Progenitor cell of endocrine pancreas (in vitro differentiated cells): Measurements from ENCODE around the gene CEP97. TPM values are rescaled to one million over a fixed set of nuclear protein-coding genes. Genes with fewer than 3 reads are reported as not detected.
A peak's percentile ranks its signal among the peaks of the same experiment; 100 is the strongest.

Source experiments
- DNase-seq: peaks from one replicate; pipeline ENCODE4 v3.0.0; 2021; ENCODE audit warnings: low spot score; ENCODE audit not compliant: unreplicated experiment
- H3K27ac Mint-ChIP-seq: 2 replicates; pipeline ENCODE4 v1.8.0; 2021; ENCODE audit warnings: mild to moderate bottlenecking, moderate library complexity, mixed read lengths
- H3K27me3 Mint-ChIP-seq: 2 replicates; pipeline ENCODE4 v1.8.0; 2021; ENCODE audit warnings: mixed read lengths
- H3K36me3 Mint-ChIP-seq: 2 replicates; pipeline ENCODE4 v1.8.0; 2022; ENCODE audit warnings: mixed read lengths; ENCODE audit not compliant: insufficient read depth
- H3K4me1 Mint-ChIP-seq: 2 replicates; pipeline ENCODE4 v1.8.0; 2021; ENCODE audit warnings: low read depth, mixed read lengths
- H3K4me3 Mint-ChIP-seq: 2 replicates; pipeline ENCODE4 v1.8.0; 2021; ENCODE audit warnings: low read depth, mild to moderate bottlenecking, moderate library complexity, mixed read lengths
- H3K9me3 Mint-ChIP-seq: 2 replicates; pipeline ENCODE4 v1.8.0; 2021; ENCODE audit warnings: low read depth, mixed read lengths
- total RNA-seq: library from RNA; stranded (reverse); gene quantifications from 2 replicates; pipeline ENCODE4 v1.2.1, GENCODE V29; 2021
- TF ChIP-seq, protein P1 (sequence below): fragments of 200-600 bp; sonication (generic); IDR thresholded peaks from one replicate; pipeline ENCODE4 v1.5.0; 2021; ENCODE audit warnings: antibody characterized with exemption, mild to moderate bottlenecking; ENCODE audit not compliant: unreplicated experiment

CEP97 gene
- total RNA-seq, 1 donor from 2014 or later: 21.9 TPM

- TF ChIP-seq, protein P1, sequence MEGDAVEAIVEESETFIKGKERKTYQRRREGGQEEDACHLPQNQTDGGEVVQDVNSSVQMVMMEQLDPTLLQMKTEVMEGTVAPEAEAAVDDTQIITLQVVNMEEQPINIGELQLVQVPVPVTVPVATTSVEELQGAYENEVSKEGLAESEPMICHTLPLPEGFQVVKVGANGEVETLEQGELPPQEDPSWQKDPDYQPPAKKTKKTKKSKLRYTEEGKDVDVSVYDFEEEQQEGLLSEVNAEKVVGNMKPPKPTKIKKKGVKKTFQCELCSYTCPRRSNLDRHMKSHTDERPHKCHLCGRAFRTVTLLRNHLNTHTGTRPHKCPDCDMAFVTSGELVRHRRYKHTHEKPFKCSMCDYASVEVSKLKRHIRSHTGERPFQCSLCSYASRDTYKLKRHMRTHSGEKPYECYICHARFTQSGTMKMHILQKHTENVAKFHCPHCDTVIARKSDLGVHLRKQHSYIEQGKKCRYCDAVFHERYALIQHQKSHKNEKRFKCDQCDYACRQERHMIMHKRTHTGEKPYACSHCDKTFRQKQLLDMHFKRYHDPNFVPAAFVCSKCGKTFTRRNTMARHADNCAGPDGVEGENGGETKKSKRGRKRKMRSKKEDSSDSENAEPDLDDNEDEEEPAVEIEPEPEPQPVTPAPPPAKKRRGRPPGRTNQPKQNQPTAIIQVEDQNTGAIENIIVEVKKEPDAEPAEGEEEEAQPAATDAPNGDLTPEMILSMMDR: no peak
- peaks cover 4% of the 10 kb centered on the region for H3K9me3 Mint-ChIP-seq
- no peaks in the 10 kb centered on the region for H3K4me1 Mint-ChIP-seq
- DNase-seq: no peak
- H3K27me3 Mint-ChIP-seq: no peaks in the 10 kb centered on the region
- H3K27ac Mint-ChIP-seq: no peak overlapping the region
- no peak overlapping the region for H3K4me3 Mint-ChIP-seq
- H3K36me3 Mint-ChIP-seq: peaks cover 8% of the 10 kb centered on the region
Measured at GRCh38 chr3:101801174-101801573, 76.8 kb downstream of the CEP97 start.

DNA sequence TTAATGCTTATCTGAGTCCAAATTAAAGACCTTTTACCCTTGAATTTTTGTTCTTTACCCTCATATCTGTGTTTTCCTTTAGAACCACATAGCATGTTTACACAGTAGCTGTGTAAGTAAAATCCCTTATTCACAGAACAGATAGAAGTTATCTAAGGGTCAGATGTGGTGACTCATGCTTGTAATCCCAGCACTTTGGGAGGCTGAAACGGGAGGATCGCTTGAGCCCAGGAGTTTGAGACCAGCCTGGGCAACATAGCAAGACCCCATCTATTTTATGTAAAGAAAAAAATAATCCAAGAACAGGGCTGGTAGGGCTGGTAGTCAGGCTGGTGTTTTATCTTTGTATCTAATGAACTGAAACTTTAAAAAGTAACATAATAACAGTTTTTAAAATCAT, 77.8 kb downstream of the CEP97 start:
- Mint-ChIP-seq H3K4me1 (no peaks in the 10 kb centered on the region), H3K9me3 (peaks cover 4% of the 10 kb centered on the region), H3K27ac (no peak overlapping the region), H3K36me3 (peaks cover 8% of the 10 kb centered on the region), H3K4me3 (no peak overlapping the region), H3K27me3 (no peaks in the 10 kb centered on the region)
- DNase-seq: no peak
- TF ChIP-seq, protein P1: no peak

- H3K27me3 Mint-ChIP-seq: no peaks in the 10 kb centered on the region
- no peak for DNase-seq
- TF ChIP-seq, protein P1: peak; percentile 87
- no peak overlapping the region for H3K27ac Mint-ChIP-seq
- H3K9me3 Mint-ChIP-seq: peaks cover 4% of the 10 kb centered on the region
- no peaks in the 10 kb centered on the region for H3K4me1 Mint-ChIP-seq
- H3K36me3 Mint-ChIP-seq: peaks cover 5% of the 10 kb centered on the region
- H3K4me3 Mint-ChIP-seq: no peak overlapping the region
Measured at GRCh38 chr3:101803173-101803782, 78.9 kb downstream of the CEP97 start.

DNA sequence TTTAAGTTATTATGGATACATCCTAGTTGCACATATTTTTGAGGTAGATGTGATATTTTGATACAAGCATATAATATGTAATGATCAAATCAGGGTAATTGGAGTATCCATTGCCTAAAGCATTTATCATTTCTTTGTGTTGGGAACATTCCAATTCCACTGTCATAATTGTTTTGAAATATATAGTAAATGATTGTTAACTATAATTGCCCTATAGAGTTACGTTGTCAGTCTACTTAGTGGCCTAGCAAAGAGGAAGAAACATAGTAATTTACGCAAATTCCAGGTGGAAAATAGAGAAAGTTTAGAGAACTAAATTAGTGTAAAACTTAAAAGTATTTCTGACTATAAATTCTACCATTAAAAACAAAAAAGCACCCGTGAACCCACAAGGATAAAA, 79.5 kb downstream of the CEP97 start:
- TF ChIP-seq, protein P1: no peak
- H3K27ac Mint-ChIP-seq: no peak overlapping the region
- peaks cover 4% of the 10 kb centered on the region for H3K36me3 Mint-ChIP-seq
- H3K4me3 Mint-ChIP-seq: no peak overlapping the region
- no peak for DNase-seq
- H3K27me3 Mint-ChIP-seq: no peaks in the 10 kb centered on the region
- peaks cover under 1% of the 10 kb centered on the region for H3K4me1 Mint-ChIP-seq
- H3K9me3 Mint-ChIP-seq: peaks cover 4% of the 10 kb centered on the region

DNA sequence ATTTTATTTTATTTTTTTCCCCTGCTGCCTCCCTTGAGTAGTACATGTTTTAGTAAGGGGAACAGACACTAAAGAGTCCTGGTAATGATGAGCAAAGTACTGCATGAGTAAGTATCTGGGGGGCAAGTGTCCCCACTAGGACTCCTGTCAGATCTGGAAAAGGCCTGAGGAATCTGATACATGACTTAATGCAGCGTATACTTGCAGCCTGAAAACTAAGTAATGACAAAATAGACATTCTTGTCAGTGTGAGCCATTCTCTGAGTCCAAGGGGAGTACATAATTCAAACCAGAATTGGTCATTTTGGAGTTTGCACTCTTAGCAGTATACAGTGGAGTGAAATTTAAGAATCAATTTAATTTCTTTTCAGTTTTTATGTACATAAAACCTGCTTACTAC, 82.1 kb downstream of the CEP97 start:
- Mint-ChIP-seq H3K36me3 (peaks cover 2% of the 10 kb centered on the region), H3K27ac (no peak overlapping the region), H3K4me3 (no peak overlapping the region), H3K9me3 (no peaks in the 10 kb centered on the region), H3K27me3 (no peaks in the 10 kb centered on the region), H3K4me1 (peaks cover 5% of the 10 kb centered on the region)
- no peak for DNase-seq
- TF ChIP-seq, protein P1: no peak
